IMR-90 (cell line): ENCODE results near the gene PTPRN2. TPM values are rescaled to one million over a fixed set of nuclear protein-coding genes. Genes with fewer than 3 reads are reported as not detected.

Experiments used
- ATAC-seq: fragments of 200-7000 bp; cut with Tn5 transposase; 2 replicates; pipeline ENCODE4 v1.9.1; 2020; ENCODE audit warnings: low read depth, mild to moderate bottlenecking, moderate library complexity
- BruUV-seq: library from RNA; stranded (reverse); fragments of 400-500 nt; replicated peaks from 2 replicates; lab custom pipeline; 2021; lab: Mats Ljungman, UMichigan
- CTCF ChIA-PET: fragments of 300-600 bp; formaldehyde crosslinking; extraction: SDS; loops from one replicate; lab custom pipeline; 2021; ENCODE audit warnings: antibody characterized with exemption; lab: Yijun Ruan, JAX
- POLR2A ChIA-PET: fragments of 300-600 bp; sonication (Branson Sonifier 250); formaldehyde crosslinking; loops from one replicate; lab custom pipeline; 2022; ENCODE audit warnings: antibody characterized with exemption; ENCODE audit not compliant: unreplicated experiment; lab: Charles Lee
- DNase-seq: peaks from one replicate; pipeline ENCODE4 v3.0.0; 2013
- H2AFZ ChIP-seq: replicated peaks from 2 replicates; pipeline ENCODE3; 2013; ENCODE audit warnings: low read length, mild to moderate bottlenecking; ENCODE audit not compliant: poor library complexity
- H2AK5ac ChIP-seq: 2 replicates; pipeline ENCODE4 v1.6.1; 2013; ENCODE audit warnings: low read depth, low read length, inconsistent platforms
- H2AK9ac ChIP-seq: replicated peaks from 2 replicates; pipeline ENCODE3; 2013; ENCODE audit warnings: mild to moderate bottlenecking, low read depth, low read length, moderate library complexity; ENCODE audit not compliant: poor library complexity
- H2BK120ac ChIP-seq: 2 replicates; pipeline ENCODE4 v1.6.1; 2013; ENCODE audit warnings: low read depth, low read length, inconsistent platforms
- H2BK15ac ChIP-seq: 3 replicates; pipeline ENCODE4 v1.6.1; 2013; ENCODE audit warnings: low read depth, low read length, inconsistent platforms
- H2BK20ac ChIP-seq: 2 replicates; pipeline ENCODE4 v1.6.1; 2013; ENCODE audit warnings: low read depth, mild to moderate bottlenecking, inconsistent platforms, low read length, moderate library complexity
- H2BK5ac ChIP-seq: 2 replicates; pipeline ENCODE4 v1.6.1; 2013; ENCODE audit warnings: mild to moderate bottlenecking, low read depth, low read length, inconsistent platforms; ENCODE audit not compliant: poor library complexity, severe bottlenecking
- H3K14ac ChIP-seq: replicated peaks from 2 replicates; pipeline ENCODE4 v1.6.1; 2013; ENCODE audit warnings: low read depth, low read length, inconsistent platforms
- H3K18ac ChIP-seq: 2 replicates; pipeline ENCODE4 v1.6.1; 2013; ENCODE audit warnings: low read depth, low read length, control low read depth
- H3K23ac ChIP-seq: 2 replicates; pipeline ENCODE4 v1.6.1; 2013; ENCODE audit warnings: low read depth, low read length, inconsistent platforms
- H3K27ac ChIP-seq: 2 replicates; pipeline ENCODE4 v1.5.1; 2013; ENCODE audit warnings: mild to moderate bottlenecking, control low read depth, low read length; ENCODE audit not compliant: insufficient read depth
- H3K27me3 ChIP-seq: 2 replicates; pipeline ENCODE4 v1.6.1; 2013; ENCODE audit warnings: low read length; ENCODE audit not compliant: control insufficient read depth, insufficient read depth
- H3K36me3 ChIP-seq: 2 replicates; pipeline ENCODE4 v1.6.1; 2013; ENCODE audit warnings: low read length, mixed read lengths; ENCODE audit not compliant: control insufficient read depth, insufficient read depth
- H3K4ac ChIP-seq: 2 replicates; pipeline ENCODE4 v1.6.1; 2013; ENCODE audit warnings: low read depth, low read length, inconsistent platforms
- H3K4me1 ChIP-seq: 2 replicates; pipeline ENCODE4 v1.6.1; 2013; ENCODE audit warnings: low read length, mixed read lengths; ENCODE audit not compliant: control insufficient read depth, insufficient read depth
- H3K4me2 ChIP-seq: 2 replicates; pipeline ENCODE4 v1.6.1; 2013; ENCODE audit warnings: low read depth, mild to moderate bottlenecking, control low read depth, low read length, moderate library complexity
- H3K4me3 ChIP-seq: 2 replicates; pipeline ENCODE4 v1.5.1; 2013; ENCODE audit warnings: low read depth, mild to moderate bottlenecking, control low read depth, low read length, moderate library complexity; ENCODE audit not compliant: insufficient read depth
- H3K56ac ChIP-seq: 2 replicates; pipeline ENCODE4 v1.6.1; 2013; ENCODE audit warnings: low read length, inconsistent platforms; ENCODE audit not compliant: insufficient read depth; ENCODE audit errors: extremely low read depth
- H3K79me1 ChIP-seq, 2 experiments: 2 replicates each; pipeline ENCODE4 v1.6.1; 2013; ENCODE audit warnings: low read length in 2 of 2, inconsistent platforms in 1 of 2, low read depth in 1 of 2
- H3K9ac ChIP-seq: 2 replicates; pipeline ENCODE4 v1.6.1; 2013; ENCODE audit warnings: low read depth, low read length, control low read depth
- H3K9me1 ChIP-seq: 2 replicates; pipeline ENCODE4 v1.6.1; 2013; ENCODE audit warnings: low read length, inconsistent platforms; ENCODE audit not compliant: insufficient read depth
- H3K9me3 ChIP-seq: 2 replicates; pipeline ENCODE4 v1.6.1; 2013; ENCODE audit warnings: low read length; ENCODE audit not compliant: control insufficient read depth, insufficient read depth
- H4K20me1 ChIP-seq: 2 replicates; pipeline ENCODE4 v1.6.1; 2013; ENCODE audit warnings: low read length, inconsistent platforms; ENCODE audit not compliant: insufficient read depth
- H4K5ac ChIP-seq: 2 replicates; pipeline ENCODE4 v1.6.1; 2013; ENCODE audit warnings: mild to moderate bottlenecking, low read depth, low read length, control low read depth
- H4K8ac ChIP-seq, 2 experiments: 2 replicates each; pipeline ENCODE4 v1.6.1; 2013; ENCODE audit warnings: low read depth in 2 of 2, low read length in 2 of 2, control low read depth in 1 of 2, inconsistent platforms in 1 of 2
- H4K91ac ChIP-seq: 2 replicates; pipeline ENCODE4 v1.6.1; 2013; ENCODE audit warnings: low read depth, low read length, inconsistent platforms; ENCODE audit not compliant: insufficient read depth
- CEBPB ChIP-seq: IDR thresholded peaks from 2 replicates; pipeline ENCODE4 v1.6.1; 2012; ENCODE audit warnings: low read depth, low read length, improper control_type of control experiment
- MAFK ChIP-seq: IDR thresholded peaks from 2 replicates; pipeline ENCODE4 v1.6.1; 2012; ENCODE audit warnings: low read depth, low read length, improper control_type of control experiment
- MXI1 ChIP-seq: IDR thresholded peaks from 2 replicates; pipeline ENCODE4 v1.6.1; 2012; ENCODE audit warnings: low read depth, mild to moderate bottlenecking, low read length, moderate library complexity, borderline replicate concordance
- NFE2L2 ChIP-seq: fragments of 150-350 bp; IDR thresholded peaks from 2 replicates; pipeline ENCODE4 v1.6.1; 2016; ENCODE audit warnings: low read depth, mild to moderate bottlenecking, low read length
- POLR2A ChIP-seq: IDR thresholded peaks from 2 replicates; pipeline ENCODE4 v1.6.1; 2012; ENCODE audit warnings: mild to moderate bottlenecking, low read depth, low read length
- RCOR1 ChIP-seq: IDR thresholded peaks from 2 replicates; pipeline ENCODE4 v1.6.1; 2012; ENCODE audit warnings: mild to moderate bottlenecking, low read length, improper control_type of control experiment; ENCODE audit not compliant: insufficient replicate concordance
- RFX5 ChIP-seq: IDR thresholded peaks from 2 replicates; pipeline ENCODE4 v1.8.0; 2012; ENCODE audit warnings: low read depth, mild to moderate bottlenecking, low read length, moderate library complexity
- SMC3 ChIP-seq: fragments of 150-350 bp; IDR thresholded peaks from 2 replicates; pipeline ENCODE4 v1.6.1; 2016; ENCODE audit warnings: low read depth, mild to moderate bottlenecking, antibody characterized with exemption, low read length, moderate library complexity
- WGBS, 2 experiments: methylation state at CpG; one replicate each; pipeline versions ENCODE4 v1.1.5 to v1.1.7; 2013; ENCODE audit warnings: missing lambda C conversion rate in 2 of 2; ENCODE audit not compliant: insufficient read length in 1 of 2; ENCODE audit errors: extremely low coverage in 2 of 2; 5-methylcytosine and 5-hydroxymethylcytosine counted together
- dilution Hi-C: fragments of 300-500 bp; cut with HindIII; formaldehyde crosslinking; loops from one replicate; pipeline ENCODE4 v1.14.3; 2018; ENCODE audit warnings: low sequenced_read_pairs; ENCODE audit not compliant: unreplicated experiment
- in situ Hi-C: fragments of 300-500 bp; cut with MboI; formaldehyde crosslinking; loops from 3 replicates; pipeline ENCODE4 v1.14.3; 2019; ENCODE audit warnings: low sequenced_read_pairs, inconsistent platforms, mixed read lengths
- intact Hi-C: fragments of 100-400 bp; cut with micrococcal nuclease; formaldehyde crosslinking; loops from 2 replicates; pipeline ENCODE4 v1.10.0; 2022
- polyA plus RNA-seq, 3 experiments: library from polyadenylated mRNA; depleted of rRNA; stranded (reverse); fragments of >200 nt; gene quantifications; 2 replicates each; pipeline ENCODE4 v1.2.3, GENCODE V29; 2012; ENCODE audit warnings: low replicate concordance in 1 of 3
- total RNA-seq: library from RNA; depleted of rRNA; stranded (reverse); fragments of >200 nt; gene quantifications from 2 replicates; pipeline ENCODE4 v1.2.3, GENCODE V29; 2012
- TF ChIP-seq, protein P1 (sequence below): conservative IDR thresholded peaks from 2 replicates; pipeline ENCODE4 v1.5.1; 2012; ENCODE audit warnings: mild to moderate bottlenecking, low read depth, low read length, improper control_type of control experiment
- TF ChIP-seq, protein P2 (sequence below): fragments of 150-350 bp; IDR thresholded peaks from 2 replicates; pipeline ENCODE4 v1.6.1; 2017; ENCODE audit warnings: mild to moderate bottlenecking, antibody characterized with exemption, low read length, low read depth

The PTPRN2 gene
- total and polyA plus RNA-seq, 2 of the 4 experiments (the other 2 are of a cell fraction): 0.03 TPM; not detected in 1

DNA sequence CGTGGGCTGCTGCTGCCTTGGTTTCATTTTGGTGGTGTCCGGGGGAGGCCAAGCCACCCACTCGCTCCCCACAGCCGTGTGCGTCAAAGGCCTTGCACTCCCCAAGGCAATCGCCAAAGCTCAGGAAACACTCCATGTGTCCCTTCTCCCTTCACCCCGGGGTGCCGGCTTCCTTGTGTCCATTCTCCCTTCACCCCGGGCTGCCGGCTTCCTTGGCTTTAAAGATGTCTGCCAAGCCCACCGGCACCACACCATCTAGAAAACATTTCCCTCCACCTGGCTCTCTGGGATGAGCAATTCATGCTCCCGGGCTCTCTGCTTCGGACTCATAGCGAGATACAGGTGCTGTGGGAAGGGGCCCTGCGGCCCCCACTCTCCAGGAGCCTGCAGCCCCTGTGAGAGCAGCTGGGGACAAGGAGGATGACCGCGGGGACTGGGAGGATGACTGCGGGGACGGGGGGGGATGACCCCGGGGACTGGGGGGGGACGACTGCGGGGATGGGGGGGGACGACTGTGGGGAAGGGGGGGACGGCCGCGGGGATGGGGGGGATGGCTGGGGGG lies 928.7 kb downstream of the PTPRN2 start:
- Histone ChIP-seq H2AFZ (no peak overlapping the region), H3K4me1 (no peaks in the 10 kb centered on the region), H3K9ac (no peak overlapping the region), H2BK20ac (no peak overlapping the region), H2BK120ac (no peak overlapping the region), H3K9me3 (peaks cover 53% of the 10 kb centered on the region), H3K4me3 (no peak overlapping the region), H2AK5ac (no peak overlapping the region), H3K4me2 (no peak overlapping the region), H2BK15ac (no peak overlapping the region), H4K20me1 (no peaks in the 10 kb centered on the region), H3K27me3 (no peaks in the 10 kb centered on the region), H3K56ac (no peak overlapping the region), H4K91ac (no peak overlapping the region), H2AK9ac (no peak overlapping the region), H3K79me1 (no peaks in the 10 kb centered on the region), H3K9me1 (no peaks in the 10 kb centered on the region), H3K4ac (no peak overlapping the region), H3K18ac (no peak overlapping the region), H2BK5ac (no peak overlapping the region), H3K36me3 (no peaks in the 10 kb centered on the region), H3K27ac (no peak overlapping the region), H3K23ac (no peak overlapping the region), H3K14ac (no peak overlapping the region), H4K5ac (no peak overlapping the region), H4K8ac (no peak overlapping the region)
- dilution Hi-C loops: no loop called here
- no peak for ATAC-seq
- ChIA-PET POLR2A (no interaction called here), CTCF (no interaction called here)
- in situ Hi-C loops: no loop called here
- WGBS, 2 experiments: 60% methylated on average over 1 of the region's 26 CpGs; no CpG with 5 or more reads in 1 of the 2 experiments
- intact Hi-C loops: no loop called here
- TF ChIP-seq MAFK (no peak), CEBPB (no peak), SMC3 (no peak), MXI1 (no peak), RCOR1 (no peak), RFX5 (no peak), NFE2L2 (no peak), POLR2A (no peak)
- TF ChIP-seq, protein P1, sequence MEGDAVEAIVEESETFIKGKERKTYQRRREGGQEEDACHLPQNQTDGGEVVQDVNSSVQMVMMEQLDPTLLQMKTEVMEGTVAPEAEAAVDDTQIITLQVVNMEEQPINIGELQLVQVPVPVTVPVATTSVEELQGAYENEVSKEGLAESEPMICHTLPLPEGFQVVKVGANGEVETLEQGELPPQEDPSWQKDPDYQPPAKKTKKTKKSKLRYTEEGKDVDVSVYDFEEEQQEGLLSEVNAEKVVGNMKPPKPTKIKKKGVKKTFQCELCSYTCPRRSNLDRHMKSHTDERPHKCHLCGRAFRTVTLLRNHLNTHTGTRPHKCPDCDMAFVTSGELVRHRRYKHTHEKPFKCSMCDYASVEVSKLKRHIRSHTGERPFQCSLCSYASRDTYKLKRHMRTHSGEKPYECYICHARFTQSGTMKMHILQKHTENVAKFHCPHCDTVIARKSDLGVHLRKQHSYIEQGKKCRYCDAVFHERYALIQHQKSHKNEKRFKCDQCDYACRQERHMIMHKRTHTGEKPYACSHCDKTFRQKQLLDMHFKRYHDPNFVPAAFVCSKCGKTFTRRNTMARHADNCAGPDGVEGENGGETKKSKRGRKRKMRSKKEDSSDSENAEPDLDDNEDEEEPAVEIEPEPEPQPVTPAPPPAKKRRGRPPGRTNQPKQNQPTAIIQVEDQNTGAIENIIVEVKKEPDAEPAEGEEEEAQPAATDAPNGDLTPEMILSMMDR: no peak
- TF ChIP-seq, protein P2, sequence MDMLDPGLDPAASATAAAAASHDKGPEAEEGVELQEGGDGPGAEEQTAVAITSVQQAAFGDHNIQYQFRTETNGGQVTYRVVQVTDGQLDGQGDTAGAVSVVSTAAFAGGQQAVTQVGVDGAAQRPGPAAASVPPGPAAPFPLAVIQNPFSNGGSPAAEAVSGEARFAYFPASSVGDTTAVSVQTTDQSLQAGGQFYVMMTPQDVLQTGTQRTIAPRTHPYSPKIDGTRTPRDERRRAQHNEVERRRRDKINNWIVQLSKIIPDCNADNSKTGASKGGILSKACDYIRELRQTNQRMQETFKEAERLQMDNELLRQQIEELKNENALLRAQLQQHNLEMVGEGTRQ: no peak
- BruUV-seq: no TSS peak
- DNase-seq: no peak
